B cell (primary cell): ENCODE measurements around the gene CCDC63. TPM values are rescaled to one million over a fixed set of nuclear protein-coding genes. Genes with fewer than 3 reads are reported as not detected.

ENCODE experiments used
- ATAC-seq: fragments of 200-7000 bp; cut with Tn5 transposase; one replicate; pipeline ENCODE4 v1.10.0; 2021; ENCODE audit warnings: low read depth, mild to moderate bottlenecking, moderate number of reproducible peaks, moderate library complexity
- CTCF ChIA-PET: fragments of 350-600 bp; sonication (Branson Sonifier 250); formaldehyde crosslinking; loops from one replicate; lab custom pipeline; 2021; ENCODE audit warnings: antibody characterized with exemption, inconsistent platforms; lab: Charles Lee
- POLR2A ChIA-PET: fragments of 350-600 bp; sonication (Branson Sonifier 250); formaldehyde crosslinking; loops from one replicate; lab custom pipeline; 2021; ENCODE audit warnings: antibody characterized with exemption; lab: Charles Lee
- DNase-seq: peaks from one replicate; pipeline ENCODE4 v3.0.0; 2013
- H2AFZ ChIP-seq: 2 replicates; pipeline ENCODE4 v1.6.1; 2012; ENCODE audit warnings: mild to moderate bottlenecking, low read depth, low read length; ENCODE audit not compliant: insufficient read depth, poor library complexity, severe bottlenecking
- H3K27ac ChIP-seq, 2 donors: 1 replicate in 1 of 2; 2 replicates in 1 of 2; pipeline ENCODE4 v1.5.1; 2012 to 2013; ENCODE audit warnings: low read length in 2 of 2, mild to moderate bottlenecking in 2 of 2, moderate library complexity in 1 of 2
- H3K27me3 ChIP-seq, 4 experiments: fragments of 200-600 bp in 1 of 4; sonication (generic) in 1 of 4; replicated peaks in 1 of 4; 1 replicate in 2 of 4; 2 replicates in 2 of 4; pipeline versions ENCODE4 v1.6.1 to v1.7.0; 2013 to 2016; ENCODE audit warnings: low read length in 3 of 4, mild to moderate bottlenecking in 2 of 4, mixed read lengths in 1 of 4, moderate library complexity in 1 of 4; ENCODE audit not compliant: insufficient read depth in 4 of 4, control insufficient read depth in 3 of 4; ENCODE audit errors: control extremely low read depth in 1 of 4
- H3K36me3 ChIP-seq, 2 experiments: replicated peaks in 1 of 2; 1 replicate in 1 of 2; 2 replicates in 1 of 2; pipeline versions ENCODE4 v1.6.1 to v1.7.1; 2013; ENCODE audit warnings: low read length in 1 of 2; ENCODE audit not compliant: insufficient read depth in 2 of 2, control insufficient read depth in 1 of 2; ENCODE audit errors: control extremely low read depth in 1 of 2, extremely low read depth in 1 of 2
- H3K4me1 ChIP-seq, 2 donors: fragments of 200-600 bp in 1 of 2; sonication (generic) in 1 of 2; 1 replicate in 1 of 2; 2 replicates in 1 of 2; pipeline versions ENCODE4 v1.5.1 to v1.6.1; 2013 to 2017; ENCODE audit warnings: low read length in 2 of 2; ENCODE audit not compliant: control insufficient read depth in 2 of 2, insufficient read depth in 2 of 2
- H3K4me2 ChIP-seq: replicated peaks from 2 replicates; pipeline ENCODE3; 2012; ENCODE audit warnings: mild to moderate bottlenecking, low read depth, low read length; ENCODE audit not compliant: poor library complexity, severe bottlenecking
- H3K4me3 ChIP-seq, 5 experiments: fragments of 200-600 bp in 1 of 5; sonication (generic) in 1 of 5; 1 replicate in 3 of 5; 2 replicates in 2 of 5; pipeline versions ENCODE4 v1.5.1 to v1.7.0; 2011 to 2016; ENCODE audit warnings: low read length in 4 of 5, mild to moderate bottlenecking in 4 of 5, low read depth in 2 of 5, control low read depth in 1 of 5, moderate library complexity in 1 of 5; ENCODE audit not compliant: insufficient read depth in 1 of 5; ENCODE audit errors: control extremely low read depth in 1 of 5, extremely low read depth in 1 of 5
- H3K79me2 ChIP-seq: fragments of 200-600 bp; sonication (generic); one replicate; pipeline ENCODE4 v1.6.0; 2016; ENCODE audit warnings: low read length; ENCODE audit not compliant: control insufficient read depth, insufficient read depth
- H3K9ac ChIP-seq: fragments of 200-600 bp; sonication (generic); 2 replicates; pipeline ENCODE4 v1.6.1; 2017; ENCODE audit warnings: mild to moderate bottlenecking, low read length, moderate library complexity
- H3K9me3 ChIP-seq, 3 donors: one replicate each; pipeline versions ENCODE4 v1.6.1 to v1.7.1; 2013; ENCODE audit warnings: low read length in 2 of 3; ENCODE audit not compliant: control insufficient read depth in 2 of 3, insufficient read depth in 1 of 3; ENCODE audit errors: control extremely low read depth in 1 of 3
- H4K20me1 ChIP-seq: 2 replicates; pipeline ENCODE4 v1.6.0; 2012; ENCODE audit warnings: mild to moderate bottlenecking, low read length; ENCODE audit not compliant: insufficient read depth, control insufficient read depth, poor library complexity, severe bottlenecking
- H3K27ac Mint-ChIP-seq: one replicate; pipeline ENCODE4 v1.8.0; 2021; ENCODE audit warnings: mixed read lengths
- H3K27me3 Mint-ChIP-seq: one replicate; pipeline ENCODE4 v1.8.0; 2021; ENCODE audit warnings: mixed read lengths
- H3K4me1 Mint-ChIP-seq: one replicate; pipeline ENCODE4 v1.8.0; 2021; ENCODE audit warnings: mixed read lengths
- H3K4me3 Mint-ChIP-seq: one replicate; pipeline ENCODE4 v1.8.0; 2021; ENCODE audit warnings: mixed read lengths
- H3K9me3 Mint-ChIP-seq: one replicate; pipeline ENCODE4 v1.8.0; 2022; ENCODE audit warnings: mixed read lengths; ENCODE audit not compliant: insufficient read depth
- CTCF ChIP-seq: fragments of 200-600 bp; IDR thresholded peaks from one replicate; pipeline ENCODE4 v1.8.0; 2022; ENCODE audit warnings: antibody characterized with exemption, mild to moderate bottlenecking
- EZH2 ChIP-seq: IDR thresholded peaks from 2 replicates; pipeline ENCODE4 v1.6.1; 2012; ENCODE audit warnings: borderline replicate concordance, low read depth, mild to moderate bottlenecking, moderate library complexity, low read length; ENCODE audit not compliant: insufficient read depth, poor library complexity, severe bottlenecking
- WGBS: methylation state at CpG from one replicate; pipeline ENCODE4 v1.1.5; 2013; ENCODE audit warnings: missing lambda C conversion rate; ENCODE audit not compliant: insufficient coverage; 5-methylcytosine and 5-hydroxymethylcytosine counted together
- intact Hi-C: fragments of 100-400 bp; cut with micrococcal nuclease; formaldehyde crosslinking; loops from one replicate; pipeline ENCODE4 v1.10.0; 2022
- polyA plus RNA-seq: library from polyadenylated mRNA; depleted of rRNA; stranded (reverse); fragments of >200 nt; gene quantifications from 2 replicates; pipeline ENCODE4 v1.2.3, GENCODE V29; 2012
- total RNA-seq, 2 donors: library from RNA; stranded (reverse); fragments of 120-200 nt in 1 of 2; gene quantifications; 1 replicate in 1 of 2; 2 replicates in 1 of 2; pipeline versions ENCODE4 v1.2.3 to v1.2.4, GENCODE V29; 2013 to 2022

Gene CCDC63
- total and polyA plus RNA-seq, 2 donors (not counting 1 experiment from before 2014, with no cell fraction given), result not detected

DNA sequence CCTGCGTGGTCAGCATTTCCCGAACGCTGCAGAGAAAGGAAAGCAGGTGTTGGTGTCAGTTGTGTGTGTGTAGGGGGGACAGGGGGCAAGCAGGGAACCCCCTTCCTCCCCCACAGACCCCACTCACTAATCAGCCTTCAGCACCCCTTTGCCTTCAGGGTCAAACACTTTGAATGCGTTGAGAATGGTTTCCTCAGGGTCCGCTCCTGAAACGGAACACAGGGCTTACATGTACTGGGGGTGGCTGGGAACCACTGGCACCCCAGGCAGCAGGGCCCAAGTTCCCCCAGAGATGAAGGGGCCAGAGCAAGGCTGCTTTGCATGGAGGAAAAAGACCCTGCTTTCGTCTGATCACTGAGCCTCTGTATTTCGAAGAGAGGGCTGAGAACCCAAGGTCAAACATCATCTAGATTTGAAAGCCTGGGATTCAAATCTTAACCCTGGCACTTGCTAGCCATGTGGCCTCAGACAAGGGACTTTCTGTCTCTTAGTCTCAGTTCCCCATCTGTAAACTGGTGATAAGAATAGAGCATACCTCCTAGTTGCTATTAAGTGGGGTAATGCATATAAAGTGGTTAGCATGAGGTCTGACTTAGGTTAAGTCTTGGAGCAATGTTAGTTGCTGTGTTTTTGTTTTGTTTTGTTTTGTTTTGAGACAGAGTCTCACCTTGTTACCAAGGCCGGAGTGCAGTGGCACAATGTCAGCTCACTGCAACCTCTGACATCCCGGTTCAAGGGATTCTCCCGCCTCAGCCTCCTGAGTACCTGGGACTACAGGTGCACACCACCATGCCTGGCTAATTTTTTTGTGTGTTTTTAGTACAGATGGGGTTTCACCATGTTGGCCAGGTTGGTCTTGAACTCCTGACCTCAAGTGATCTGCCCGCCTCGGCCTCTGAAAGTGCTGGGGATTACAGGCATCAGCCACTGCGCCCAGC is 66.6 kb downstream of the CCDC63 start:
- H3K27ac Mint-ChIP-seq, result peak overlapping the region; percentile 95
- H3K9ac ChIP-seq, result peak overlapping the region; percentile 46
- DNase-seq (peak; percentile 90), ATAC-seq (peak; percentile 96)
- no peaks in the 10 kb centered on the region for H3K9me3 Mint-ChIP-seq
- no peaks in the 10 kb centered on the region for H4K20me1 ChIP-seq
- no peaks in the 10 kb centered on the region for H3K27me3 ChIP-seq
- H3K9me3 ChIP-seq, result peaks cover 0 to 3% (median 0%) of the 10 kb centered on the region in 3 donors
- peak overlapping the region; percentile 67 for H3K4me3 Mint-ChIP-seq
- peak overlapping the region in 2 of 5 experiments; percentile 5 to 8 for H3K4me3 ChIP-seq
- no peaks in the 10 kb centered on the region for H3K27me3 Mint-ChIP-seq
- TF ChIP-seq CTCF, result no peak
- TF ChIP-seq EZH2, result no peak
- H3K79me2 ChIP-seq, result no peaks in the 10 kb centered on the region
- ChIA-PET POLR2A (interaction anchor here (0.9 kb wide), 1 partner anchor 431 kb away, joined by 3 read pairs; no protein-coding TSS in a partner anchor), CTCF (interaction anchor here (2.0 kb wide), 1 partner anchor 19 kb away, joined by 16 read pairs; no protein-coding TSS in a partner anchor)
- peaks cover 30 to 32% of the 10 kb centered on the region in 2 donors for H3K4me1 ChIP-seq
- 34% methylated on average over 10 of the region's 14 CpGs for WGBS
- peak overlapping the region; percentile 75 to 98 for H3K27ac ChIP-seq
- intact Hi-C loops, result no loop called here
- peak overlapping the region; percentile 68 for H2AFZ ChIP-seq
- H3K36me3 ChIP-seq, result no peaks in the 10 kb centered on the region
- H3K4me2 ChIP-seq, result peak overlapping the region; percentile 69
- H3K4me1 Mint-ChIP-seq, result peaks cover 37% of the 10 kb centered on the region
